Chondrocyte (in vitro differentiated cells): ENCODE results near the gene SETBP1. TPM values are rescaled to one million over a fixed set of nuclear protein-coding genes. Genes with fewer than 3 reads are reported as not detected.

Experiments used
- DNase-seq: peaks from one replicate; pipeline ENCODE4 v3.0.0; 2021; ENCODE audit warnings: mixed read lengths, low spot score
- H3K27ac Mint-ChIP-seq: one replicate; pipeline ENCODE4 v1.8.0; 2021; ENCODE audit warnings: mild to moderate bottlenecking, moderate library complexity, mixed read lengths; ENCODE audit not compliant: unreplicated experiment
- H3K27me3 Mint-ChIP-seq: 2 replicates; pipeline ENCODE4 v1.8.0; 2021; ENCODE audit warnings: low read depth, mixed read lengths
- H3K36me3 Mint-ChIP-seq: 2 replicates; pipeline ENCODE4 v1.8.0; 2021; ENCODE audit warnings: low read depth, mixed read lengths
- H3K4me1 Mint-ChIP-seq: 2 replicates; pipeline ENCODE4 v1.8.0; 2021; ENCODE audit warnings: low read depth, mild to moderate bottlenecking, mixed read lengths
- H3K4me3 Mint-ChIP-seq: one replicate; pipeline ENCODE4 v1.8.0; 2021; ENCODE audit warnings: mild to moderate bottlenecking, moderate library complexity, mixed read lengths; ENCODE audit not compliant: unreplicated experiment
- H3K9me3 Mint-ChIP-seq: 2 replicates; pipeline ENCODE4 v1.8.0; 2021; ENCODE audit warnings: low read depth, mixed read lengths
- CTCF ChIP-seq: fragments of 200-600 bp; sonication (generic); IDR thresholded peaks from 2 replicates; pipeline ENCODE4 v1.5.0; 2021; ENCODE audit warnings: antibody characterized with exemption, mild to moderate bottlenecking, moderate library complexity
- total RNA-seq: library from RNA; stranded (reverse); gene quantifications from 3 replicates; pipeline ENCODE4 v1.2.1, GENCODE V29; 2021

Gene SETBP1
- total RNA-seq, 1 donor from 2014 or later: 29.3 TPM

GRCh38 chr18:44698518-44698917 is 17.8 kb downstream of the SETBP1 start:
- Mint-ChIP-seq H3K4me1 (peaks cover 51% of the 10 kb centered on the region), H3K27ac (no peak overlapping the region), H3K9me3 (no peaks in the 10 kb centered on the region)

GRCh38 chr18:44699572-44700261 is 19.0 kb downstream of the SETBP1 start:
- no peaks in the 10 kb centered on the region for H3K27me3 Mint-ChIP-seq
- H3K9me3 Mint-ChIP-seq: no peaks in the 10 kb centered on the region
- H3K4me3 Mint-ChIP-seq: no peak overlapping the region
- no peak for TF ChIP-seq CTCF
- H3K4me1 Mint-ChIP-seq: peaks cover 51% of the 10 kb centered on the region
- DNase-seq: no peak
- H3K27ac Mint-ChIP-seq: peak overlapping the region; percentile 46
- peaks cover 5% of the 10 kb centered on the region for H3K36me3 Mint-ChIP-seq

More at GRCh38 chr18:44698518-44698917, 17.8 kb downstream of the SETBP1 start:
- Mint-ChIP-seq H3K27me3 (no peaks in the 10 kb centered on the region), H3K36me3 (peaks cover 5% of the 10 kb centered on the region), H3K4me3 (no peak overlapping the region)
- no peak for TF ChIP-seq CTCF
- no peak for DNase-seq

DNA sequence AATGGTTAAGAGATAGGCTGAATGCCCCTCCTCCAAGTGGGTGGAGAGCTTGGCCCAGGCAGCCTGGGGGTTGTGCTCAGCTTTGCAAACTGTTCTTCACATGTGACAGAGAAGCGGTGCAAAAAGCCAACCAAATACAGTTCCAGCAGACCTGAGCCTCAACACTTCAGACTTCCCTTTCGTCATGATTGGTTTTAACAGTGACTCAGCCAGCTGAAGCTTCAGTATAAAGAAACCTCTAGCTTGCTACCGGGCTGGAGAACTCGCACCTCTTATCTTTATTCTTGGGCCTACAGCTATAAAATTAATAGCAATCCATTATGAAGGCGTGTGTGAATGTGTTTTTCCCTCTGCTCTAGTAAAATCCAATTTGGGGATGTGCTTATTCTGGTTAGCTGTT is 20.0 kb downstream of the SETBP1 start:
- no peak for TF ChIP-seq CTCF
- peaks cover 42% of the 10 kb centered on the region for H3K4me1 Mint-ChIP-seq
- H3K27me3 Mint-ChIP-seq: no peaks in the 10 kb centered on the region
- no peak overlapping the region for H3K27ac Mint-ChIP-seq
- H3K9me3 Mint-ChIP-seq: no peaks in the 10 kb centered on the region
- H3K36me3 Mint-ChIP-seq: peaks cover 5% of the 10 kb centered on the region
- no peak overlapping the region for H3K4me3 Mint-ChIP-seq
- no peak for DNase-seq

- no peak for DNase-seq
- peaks cover 36% of the 10 kb centered on the region for H3K4me1 Mint-ChIP-seq
Observed at GRCh38 chr18:44701227-44701626, 20.5 kb downstream of the SETBP1 start.

DNA sequence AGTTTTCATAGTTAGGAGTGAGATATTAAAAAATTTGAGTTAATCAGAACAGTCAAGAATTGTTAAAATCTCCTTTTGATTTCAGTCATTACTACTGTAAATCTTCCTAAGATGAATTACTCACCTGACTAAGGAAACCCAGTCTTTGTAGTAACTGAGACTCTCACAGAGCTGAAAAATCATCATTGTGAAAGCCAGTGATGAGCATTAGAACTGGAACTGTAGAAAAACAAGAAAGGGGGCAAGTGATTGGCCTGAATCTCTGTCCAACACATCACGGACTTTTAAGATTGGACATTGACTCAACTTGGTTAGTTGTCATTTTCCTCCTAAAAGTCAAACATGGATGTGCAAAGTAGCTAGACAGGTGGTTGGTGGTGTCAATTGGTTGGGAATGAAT is 21.9 kb downstream of the SETBP1 start:
- Mint-ChIP-seq H3K27ac (no peak overlapping the region), H3K27me3 (no peaks in the 10 kb centered on the region), H3K36me3 (peaks cover 10% of the 10 kb centered on the region), H3K4me3 (no peak overlapping the region), H3K9me3 (no peaks in the 10 kb centered on the region), H3K4me1 (peaks cover 27% of the 10 kb centered on the region)
- no peak for TF ChIP-seq CTCF
- DNase-seq: no peak

More at GRCh38 chr18:44701227-44701626, 20.5 kb downstream of the SETBP1 start:
- TF ChIP-seq CTCF: no peak
- Mint-ChIP-seq H3K9me3 (no peaks in the 10 kb centered on the region), H3K4me3 (no peak overlapping the region), H3K27ac (no peak overlapping the region), H3K36me3 (peaks cover 5% of the 10 kb centered on the region), H3K27me3 (no peaks in the 10 kb centered on the region)
